IgD-negative memory B cell (primary cell): ENCODE data around the gene ITGAL. TPM values are rescaled to one million over a fixed set of nuclear protein-coding genes. Genes with fewer than 3 reads are reported as not detected.
"Not testable (repeated sequence)": the region's sequence is repeated elsewhere in the genome, so short reads cannot be mapped to it uniquely, and the experiment has no call there.

Experiments
- H3K27ac Mint-ChIP-seq, 3 donors: one replicate each; pipeline ENCODE4 v1.8.0; 2020 to 2022; ENCODE audit warnings: mild to moderate bottlenecking in 3 of 3, mixed read lengths in 3 of 3, moderate library complexity in 1 of 3
- H3K27me3 Mint-ChIP-seq: one replicate; pipeline ENCODE4 v1.8.0; 2021; ENCODE audit warnings: mixed read lengths
- H3K36me3 Mint-ChIP-seq: one replicate; pipeline ENCODE4 v1.8.0; 2020; ENCODE audit warnings: mild to moderate bottlenecking, mixed read lengths
- H3K4me1 Mint-ChIP-seq, 3 donors: one replicate each; pipeline ENCODE4 v1.8.0; 2020 to 2022; ENCODE audit warnings: mixed read lengths in 3 of 3, mild to moderate bottlenecking in 1 of 3
- H3K4me3 Mint-ChIP-seq, 4 donors: one replicate each; pipeline ENCODE4 v1.8.0; 2020 to 2022; ENCODE audit warnings: mild to moderate bottlenecking in 4 of 4, mixed read lengths in 4 of 4, moderate library complexity in 3 of 4
- H3K9me3 Mint-ChIP-seq, 3 donors: one replicate each; pipeline ENCODE4 v1.8.0; 2020 to 2021; ENCODE audit warnings: mixed read lengths in 3 of 3, mild to moderate bottlenecking in 1 of 3
- polyA plus RNA-seq: library from polyadenylated mRNA; unstranded; fragments of 300-500 nt; fragmentation: Illumina TruSeq; gene quantifications from one replicate; pipeline ENCODE4 v1.2.3, GENCODE V29; 2021

The ITGAL gene
- polyA plus RNA-seq, 1 donor from 2014 or later: 51.9 TPM

- H3K27ac Mint-ChIP-seq: peak overlapping the region; percentile 90 to 97 (median 96)
- peak overlapping the region; percentile 86 to 99 (median 92) for H3K4me3 Mint-ChIP-seq
- no peaks in the 10 kb centered on the region for H3K27me3 Mint-ChIP-seq
- H3K9me3 Mint-ChIP-seq: peaks cover 0 to 2% (median 0%) of the 10 kb centered on the region in 3 donors
- H3K4me1 Mint-ChIP-seq: peaks cover 23 to 43% (median 40%) of the 10 kb centered on the region in 3 donors
- peaks cover 3% of the 10 kb centered on the region for H3K36me3 Mint-ChIP-seq
Observed at GRCh38 chr16:30473231-30474073, 910 bp downstream of the ITGAL start.

- no peaks in the 10 kb centered on the region for H3K27me3 Mint-ChIP-seq
- H3K9me3 Mint-ChIP-seq: peaks cover 0 to 2% (median 0%) of the 10 kb centered on the region in 3 donors
- H3K36me3 Mint-ChIP-seq: peaks cover 3% of the 10 kb centered on the region
- peak overlapping the region; percentile 86 to 99 (median 92) for H3K4me3 Mint-ChIP-seq
- H3K27ac Mint-ChIP-seq: no peak overlapping the region
- H3K4me1 Mint-ChIP-seq: peaks cover 24 to 48% (median 43%) of the 10 kb centered on the region in 3 donors
Observed at GRCh38 chr16:30474074-30474452, 1.5 kb downstream of the ITGAL start.

- H3K4me1 Mint-ChIP-seq: peaks cover 28 to 49% (median 44%) of the 10 kb centered on the region in 3 donors
- H3K4me3 Mint-ChIP-seq: peak overlapping the region; percentile 62 to 76 (median 72)
- H3K27ac Mint-ChIP-seq: peak overlapping the region in 2 of 3 donors; percentile 10 to 12
- peaks cover 0 to 2% (median 0%) of the 10 kb centered on the region in 3 donors for H3K9me3 Mint-ChIP-seq
- H3K36me3 Mint-ChIP-seq: peaks cover 3% of the 10 kb centered on the region
- H3K27me3 Mint-ChIP-seq: no peaks in the 10 kb centered on the region
Observed at GRCh38 chr16:30474684-30475083, 2.1 kb downstream of the ITGAL start.

GRCh38 chr16:30476991-30477390 lies 4.4 kb downstream of the ITGAL start:
- no peaks in the 10 kb centered on the region for H3K27me3 Mint-ChIP-seq
- peaks cover 0 to 2% (median 0%) of the 10 kb centered on the region in 3 donors for H3K9me3 Mint-ChIP-seq
- peaks cover 3% of the 10 kb centered on the region for H3K36me3 Mint-ChIP-seq
- peak overlapping the region in 3 of 4 donors; percentile 35 to 49 (median 40) for H3K4me3 Mint-ChIP-seq
- H3K4me1 Mint-ChIP-seq: peaks cover 22 to 44% (median 35%) of the 10 kb centered on the region in 3 donors
- H3K27ac Mint-ChIP-seq: peak overlapping the region in 1 of 3 donors; percentile 72

- H3K4me3 Mint-ChIP-seq: peak overlapping the region in 1 of 4 donors; percentile 40
- H3K27ac Mint-ChIP-seq: peak overlapping the region in 2 of 3 donors; percentile 72 to 78
- H3K27me3 Mint-ChIP-seq, H3K9me3 Mint-ChIP-seq, H3K36me3 Mint-ChIP-seq: not testable (repeated sequence)
- peaks cover 17 to 40% (median 33%) of the 10 kb centered on the region in 3 donors for H3K4me1 Mint-ChIP-seq
Observed at GRCh38 chr16:30477773-30478172, 5.2 kb downstream of the ITGAL start.

DNA sequence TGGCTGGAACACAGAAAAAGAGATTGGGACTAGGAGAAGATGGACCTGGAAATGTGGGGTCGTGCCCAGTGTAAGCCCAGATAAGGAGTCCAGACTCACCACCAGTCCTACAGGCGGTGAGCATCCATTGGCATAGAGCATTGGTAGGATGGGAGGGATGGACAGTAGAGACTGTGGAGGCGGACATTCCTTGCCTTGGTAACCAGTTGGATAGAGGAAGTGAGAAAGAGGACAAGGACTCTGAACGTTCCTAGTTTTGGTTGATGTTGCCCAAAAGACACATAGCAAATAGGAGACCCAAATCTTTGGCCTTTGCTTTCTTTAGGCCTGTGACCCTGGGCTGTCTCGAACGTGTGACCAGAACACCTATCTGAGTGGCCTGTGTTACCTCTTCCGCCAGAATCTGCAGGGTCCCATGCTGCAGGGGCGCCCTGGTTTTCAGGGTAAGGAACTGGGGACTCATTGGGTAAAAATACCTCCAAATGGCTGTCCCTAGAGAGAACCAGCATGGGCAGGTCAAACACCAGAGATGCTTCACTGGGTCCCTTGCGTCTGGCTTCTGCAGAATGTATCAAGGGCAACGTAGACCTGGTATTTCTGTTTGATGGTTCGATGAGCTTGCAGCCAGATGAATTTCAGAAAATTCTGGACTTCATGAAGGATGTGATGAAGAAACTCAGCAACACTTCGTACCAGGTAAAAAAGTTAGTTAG lies 6.4 kb downstream of the ITGAL start:
- Mint-ChIP-seq H3K27me3 (no peaks in the 10 kb centered on the region), H3K4me3 (peak overlapping the region in 2 of 4 donors; percentile 61 to 77), H3K9me3 (no peaks in the 10 kb centered on the region), H3K36me3 (peaks cover 5% of the 10 kb centered on the region), H3K27ac (peak overlapping the region; percentile 18 to 69 (median 54)), H3K4me1 (peaks cover 13 to 29% (median 26%) of the 10 kb centered on the region in 3 donors)

- Mint-ChIP-seq H3K4me1 (peaks cover 13 to 20% (median 17%) of the 10 kb centered on the region in 3 donors), H3K4me3 (no peak overlapping the region), H3K27ac (peak overlapping the region in 1 of 3 donors; percentile 67), H3K27me3 (no peaks in the 10 kb centered on the region), H3K36me3 (peaks cover 3% of the 10 kb centered on the region), H3K9me3 (no peaks in the 10 kb centered on the region)
Observed at GRCh38 chr16:30481381-30481780, 8.8 kb downstream of the ITGAL start.

DNA sequence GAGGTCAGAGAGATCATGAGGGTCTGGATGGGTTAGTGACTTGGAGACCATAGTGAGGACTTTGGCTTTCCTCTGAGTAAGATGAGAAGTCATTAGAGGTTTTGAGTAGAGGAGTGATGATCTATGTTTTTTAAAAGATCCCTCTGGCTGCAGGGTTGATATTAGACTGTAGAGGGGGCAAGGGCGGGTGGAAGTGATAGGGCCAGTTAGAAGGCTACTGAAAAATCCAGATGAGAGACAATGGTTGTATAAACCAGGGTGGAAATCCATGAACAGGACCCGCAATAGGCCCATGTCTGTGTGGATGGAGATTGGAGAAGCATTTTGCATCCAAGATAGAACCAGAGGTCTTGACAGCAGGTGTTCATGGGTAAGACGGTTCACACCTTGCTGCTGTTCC lies 9.8 kb downstream of the ITGAL start:
- H3K4me1 Mint-ChIP-seq: peaks cover 7 to 21% (median 15%) of the 10 kb centered on the region in 3 donors
- no peaks in the 10 kb centered on the region for H3K27me3 Mint-ChIP-seq
- H3K4me3 Mint-ChIP-seq: no peak overlapping the region
- H3K27ac Mint-ChIP-seq: peak overlapping the region in 1 of 3 donors; percentile 73
- H3K9me3 Mint-ChIP-seq: no peaks in the 10 kb centered on the region
- H3K36me3 Mint-ChIP-seq: peaks cover 5% of the 10 kb centered on the region

DNA sequence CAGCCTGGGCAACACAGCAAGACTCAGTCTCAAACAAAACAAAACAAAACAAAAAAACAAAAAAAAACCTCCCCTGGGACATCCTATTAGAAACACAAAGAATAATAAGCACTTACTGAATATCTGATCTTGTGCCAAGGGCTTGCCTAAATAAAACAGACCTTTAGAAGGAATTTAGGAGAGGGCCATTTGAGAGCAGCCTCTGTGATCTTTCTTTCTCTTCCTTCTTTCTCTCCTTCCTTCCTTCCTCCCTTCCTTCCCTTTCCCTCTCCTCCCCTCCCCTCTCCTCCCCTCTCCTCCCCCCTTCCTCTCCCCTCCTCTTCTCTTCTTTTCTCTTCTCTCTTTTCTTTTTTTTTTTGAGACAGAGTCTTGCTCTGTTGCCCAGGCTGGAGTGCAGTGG lies 12.3 kb downstream of the ITGAL start:
- no peaks in the 10 kb centered on the region for H3K9me3 Mint-ChIP-seq
- no peak overlapping the region for H3K4me3 Mint-ChIP-seq
- H3K27me3 Mint-ChIP-seq: no peaks in the 10 kb centered on the region
- H3K36me3 Mint-ChIP-seq: peaks cover 5% of the 10 kb centered on the region
- no peak overlapping the region for H3K27ac Mint-ChIP-seq
- peaks cover 0 to 11% (median 8%) of the 10 kb centered on the region in 3 donors for H3K4me1 Mint-ChIP-seq

DNA sequence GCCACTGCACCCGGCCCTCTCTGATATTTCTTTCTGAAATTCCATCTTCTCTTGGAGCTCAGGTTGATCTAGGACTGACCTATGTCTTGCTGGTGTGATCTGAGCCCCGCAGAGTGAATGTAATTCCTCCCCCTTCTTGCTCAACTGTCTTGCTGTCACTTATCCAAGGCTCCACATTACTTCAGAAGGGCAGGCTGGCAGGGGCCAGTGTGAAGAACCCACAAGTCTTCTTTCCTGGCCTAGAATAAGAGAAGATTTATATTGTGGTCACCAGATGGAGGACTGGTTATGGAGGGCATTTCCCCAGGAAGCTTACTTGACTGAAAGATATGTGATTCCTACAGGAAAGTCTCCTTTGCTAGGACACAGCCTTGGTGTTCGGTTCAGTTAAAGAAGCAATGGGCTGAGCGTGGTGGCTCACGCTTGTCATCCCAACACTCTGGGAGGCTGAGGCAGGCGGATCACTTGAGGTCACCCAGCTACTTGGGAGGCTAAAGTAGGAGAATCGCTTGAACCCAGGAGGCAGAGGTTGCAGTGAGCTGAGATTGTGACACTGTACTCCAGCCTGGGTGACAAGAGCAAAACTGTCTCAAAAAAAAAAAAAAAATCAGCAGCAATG lies 13.4 kb downstream of the ITGAL start:
- Mint-ChIP-seq H3K4me1 (peaks cover 0 to 5% (median 4%) of the 10 kb centered on the region in 3 donors), H3K27ac (no peak overlapping the region), H3K4me3 (no peak overlapping the region), H3K9me3 (no peaks in the 10 kb centered on the region), H3K36me3 (peaks cover 9% of the 10 kb centered on the region), H3K27me3 (no peaks in the 10 kb centered on the region)

DNA sequence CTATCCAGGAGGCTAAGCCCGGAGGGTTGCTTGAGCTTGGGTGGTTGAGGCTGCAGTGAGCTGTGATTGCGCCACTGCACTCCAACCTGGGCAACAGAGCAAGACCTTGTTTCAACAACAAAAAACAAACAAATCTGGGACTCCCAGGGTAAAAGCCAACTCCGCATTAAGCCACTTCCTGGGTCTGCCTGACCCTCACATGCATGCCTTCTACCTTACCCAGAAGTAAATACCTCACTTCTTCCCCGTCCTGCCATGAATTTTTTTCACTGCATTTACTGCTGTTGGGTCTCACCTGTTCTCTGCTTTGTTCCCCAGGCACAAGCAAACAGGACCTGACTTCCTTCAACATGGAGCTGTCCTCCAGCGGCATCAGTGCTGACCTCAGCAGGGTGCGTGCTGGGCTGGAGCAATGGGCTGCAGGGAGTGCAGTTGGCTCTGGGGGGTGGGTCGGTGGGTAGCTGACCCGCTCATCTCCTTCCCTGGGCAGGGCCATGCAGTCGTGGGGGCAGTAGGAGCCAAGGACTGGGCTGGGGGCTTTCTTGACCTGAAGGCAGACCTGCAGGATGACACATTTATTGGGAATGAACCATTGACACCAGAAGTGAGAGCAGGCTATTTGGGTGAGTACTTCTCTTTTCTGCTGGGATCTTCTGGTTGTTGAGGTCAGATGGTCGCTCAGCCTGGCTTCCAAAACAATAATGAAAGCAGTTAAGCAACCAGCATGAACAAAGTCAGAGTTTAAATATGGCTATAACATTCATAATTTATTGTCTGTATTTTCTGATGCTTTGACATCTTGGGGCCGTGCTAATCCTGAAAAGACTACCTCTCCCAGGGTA lies 16.4 kb downstream of the ITGAL start:
- no peaks in the 10 kb centered on the region for H3K9me3 Mint-ChIP-seq
- H3K36me3 Mint-ChIP-seq: peaks cover 8% of the 10 kb centered on the region
- no peaks in the 10 kb centered on the region for H3K27me3 Mint-ChIP-seq
- H3K27ac Mint-ChIP-seq: peak overlapping the region in 1 of 3 donors; percentile 87
- H3K4me3 Mint-ChIP-seq: peak overlapping the region in 1 of 4 donors; percentile 60
- peaks cover 0 to 5% (median 3%) of the 10 kb centered on the region in 3 donors for H3K4me1 Mint-ChIP-seq

- no peak overlapping the region for H3K27ac Mint-ChIP-seq
- no peaks in the 10 kb centered on the region for H3K27me3 Mint-ChIP-seq
- no peaks in the 10 kb centered on the region for H3K9me3 Mint-ChIP-seq
- peaks cover 8% of the 10 kb centered on the region for H3K36me3 Mint-ChIP-seq
- no peak overlapping the region for H3K4me3 Mint-ChIP-seq
- peaks cover 0 to 7% (median 3%) of the 10 kb centered on the region in 3 donors for H3K4me1 Mint-ChIP-seq
Observed at GRCh38 chr16:30490210-30490609, 17.7 kb downstream of the ITGAL start.

DNA sequence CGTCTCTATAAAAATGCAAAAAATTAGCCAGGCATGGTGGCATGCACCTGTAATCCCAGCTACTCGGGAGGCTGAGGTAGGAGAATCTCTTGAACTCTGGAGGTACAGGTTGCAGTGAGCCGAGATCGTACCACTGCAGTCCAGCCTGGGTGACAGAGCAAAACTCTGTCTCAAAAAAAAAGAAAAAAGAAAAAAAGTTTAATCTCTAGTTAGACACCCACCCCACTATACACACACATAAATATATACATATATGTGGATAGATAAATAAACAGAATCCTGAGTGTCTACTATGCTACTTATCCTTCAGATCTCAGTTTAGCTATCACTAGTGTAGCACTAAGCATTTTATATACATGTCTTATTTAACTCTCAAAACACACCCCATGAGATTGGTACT lies 18.7 kb downstream of the ITGAL start:
- H3K4me3 Mint-ChIP-seq: no peak overlapping the region
- no peak overlapping the region for H3K27ac Mint-ChIP-seq
- H3K4me1 Mint-ChIP-seq: peaks cover 0 to 7% (median 3%) of the 10 kb centered on the region in 3 donors
- H3K27me3 Mint-ChIP-seq: no peaks in the 10 kb centered on the region
- peaks cover 8% of the 10 kb centered on the region for H3K36me3 Mint-ChIP-seq
- H3K9me3 Mint-ChIP-seq: no peaks in the 10 kb centered on the region

GRCh38 chr16:30491744-30492308 lies 19.3 kb downstream of the ITGAL start:
- no peak overlapping the region for H3K4me3 Mint-ChIP-seq
- H3K4me1 Mint-ChIP-seq: peaks cover 0 to 5% (median 2%) of the 10 kb centered on the region in 3 donors
- peak overlapping the region in 2 of 3 donors; percentile 23 to 90 for H3K27ac Mint-ChIP-seq
- peaks cover 5% of the 10 kb centered on the region for H3K36me3 Mint-ChIP-seq
- no peaks in the 10 kb centered on the region for H3K27me3 Mint-ChIP-seq
- no peaks in the 10 kb centered on the region for H3K9me3 Mint-ChIP-seq
